DOHH2 (cell line): Measurements from ENCODE around the gene CNPY2.

ENCODE experiments used
- EZH2phosphoT487 ChIP-seq: fragments of 200-600 bp; sonication (generic); IDR thresholded peaks from 2 replicates; pipeline ENCODE4 v1.6.1; 2017; ENCODE audit warnings: borderline replicate concordance, mild to moderate bottlenecking, antibody characterized with exemption, low read length, moderate library complexity, mixed read lengths
- TF ChIP-seq, protein P1 (sequence below): fragments of 200-600 bp; sonication (generic); IDR thresholded peaks from one replicate; pipeline ENCODE4 v1.5.1; 2014; ENCODE audit warnings: antibody characterized with exemption, mild to moderate bottlenecking, low read depth, low read length; ENCODE audit not compliant: poor library complexity, severe bottlenecking

GRCh38 chr12:56271031-56271430 lies 44.8 kb downstream of the CNPY2 start:
- TF ChIP-seq, protein P1, sequence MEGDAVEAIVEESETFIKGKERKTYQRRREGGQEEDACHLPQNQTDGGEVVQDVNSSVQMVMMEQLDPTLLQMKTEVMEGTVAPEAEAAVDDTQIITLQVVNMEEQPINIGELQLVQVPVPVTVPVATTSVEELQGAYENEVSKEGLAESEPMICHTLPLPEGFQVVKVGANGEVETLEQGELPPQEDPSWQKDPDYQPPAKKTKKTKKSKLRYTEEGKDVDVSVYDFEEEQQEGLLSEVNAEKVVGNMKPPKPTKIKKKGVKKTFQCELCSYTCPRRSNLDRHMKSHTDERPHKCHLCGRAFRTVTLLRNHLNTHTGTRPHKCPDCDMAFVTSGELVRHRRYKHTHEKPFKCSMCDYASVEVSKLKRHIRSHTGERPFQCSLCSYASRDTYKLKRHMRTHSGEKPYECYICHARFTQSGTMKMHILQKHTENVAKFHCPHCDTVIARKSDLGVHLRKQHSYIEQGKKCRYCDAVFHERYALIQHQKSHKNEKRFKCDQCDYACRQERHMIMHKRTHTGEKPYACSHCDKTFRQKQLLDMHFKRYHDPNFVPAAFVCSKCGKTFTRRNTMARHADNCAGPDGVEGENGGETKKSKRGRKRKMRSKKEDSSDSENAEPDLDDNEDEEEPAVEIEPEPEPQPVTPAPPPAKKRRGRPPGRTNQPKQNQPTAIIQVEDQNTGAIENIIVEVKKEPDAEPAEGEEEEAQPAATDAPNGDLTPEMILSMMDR = peak; percentile 59
- no peak for TF ChIP-seq EZH2phosphoT487
